NT2/D1 (cell line): ENCODE results near the gene FGF6.

Source experiments
- SUZ12 ChIP-seq: IDR thresholded peaks from 2 replicates; pipeline ENCODE4 v1.6.1; 2011; ENCODE audit not compliant: insufficient read length, insufficient read depth; ENCODE audit errors: extremely low read depth
- YY1 ChIP-seq: IDR thresholded peaks from 2 replicates; pipeline ENCODE4 v1.6.1; 2011; ENCODE audit not compliant: insufficient read length, insufficient read depth
- ZNF274 ChIP-seq: IDR thresholded peaks from 2 replicates; pipeline ENCODE4 v1.6.1; 2011; ENCODE audit warnings: mild to moderate bottlenecking, low read depth, low read length

- TF ChIP-seq ZNF274 = no peak
- no peak for TF ChIP-seq SUZ12
- TF ChIP-seq YY1 = no peak
Observed at GRCh38 chr12:4451694-4452093, 6.1 kb upstream of the FGF6 start.
